Hepatocyte (in vitro differentiated cells): Measurements from ENCODE around the gene CRBN. TPM values are rescaled to one million over a fixed set of nuclear protein-coding genes. Genes with fewer than 3 reads are reported as not detected.
A peak's percentile ranks its signal among the peaks of the same experiment; 100 is the strongest.

ENCODE experiments used
- DNase-seq: peaks from one replicate; pipeline ENCODE4 v3.0.0-alpha.2; 2016; ENCODE audit warnings: low spot score
- H2AFZ ChIP-seq: fragments of 200-600 bp; sonication (generic); 2 replicates; pipeline ENCODE4 v1.6.0; 2016; ENCODE audit warnings: antibody characterized with exemption, mild to moderate bottlenecking
- H3K27ac ChIP-seq: fragments of 200-600 bp; sonication (generic); 2 replicates; pipeline ENCODE4 v1.5.1; 2016; ENCODE audit warnings: mild to moderate bottlenecking
- H3K27me3 ChIP-seq: fragments of 200-600 bp; sonication (generic); 2 replicates; pipeline ENCODE4 v1.6.1; 2016
- H3K36me3 ChIP-seq: fragments of 200-600 bp; sonication (generic); replicated peaks from 2 replicates; pipeline ENCODE4 v1.5.1; 2016; ENCODE audit warnings: low read depth; ENCODE audit not compliant: insufficient read depth
- H3K4me1 ChIP-seq: fragments of 200-600 bp; sonication (generic); 2 replicates; pipeline ENCODE4 v1.5.1; 2016; ENCODE audit warnings: mild to moderate bottlenecking, moderate library complexity; ENCODE audit not compliant: insufficient read depth
- H3K4me2 ChIP-seq: fragments of 200-600 bp; sonication (generic); 2 replicates; pipeline ENCODE4 v1.6.0; 2016
- H3K4me3 ChIP-seq: fragments of 200-600 bp; sonication (generic); 2 replicates; pipeline ENCODE4 v1.5.1; 2016; ENCODE audit warnings: mild to moderate bottlenecking
- H3K79me2 ChIP-seq: fragments of 200-600 bp; sonication (generic); 2 replicates; pipeline ENCODE4 v1.6.0; 2017; ENCODE audit warnings: mild to moderate bottlenecking
- H3K9me2 ChIP-seq: fragments of 200-600 bp; sonication (generic); replicated peaks from 2 replicates; pipeline ENCODE4 v1.6.0; 2017; ENCODE audit warnings: mild to moderate bottlenecking; ENCODE audit not compliant: insufficient read depth
- H3K9me3 ChIP-seq: fragments of 200-600 bp; sonication (generic); 2 replicates; pipeline ENCODE4 v1.5.1; 2016; ENCODE audit warnings: low read depth, mild to moderate bottlenecking
- H4K20me1 ChIP-seq: fragments of 200-600 bp; sonication (generic); 2 replicates; pipeline ENCODE4 v1.6.0; 2016; ENCODE audit warnings: mild to moderate bottlenecking; ENCODE audit not compliant: insufficient read depth, poor library complexity, severe bottlenecking
- CTCF ChIP-seq: fragments of 200-600 bp; sonication (generic); IDR thresholded peaks from 2 replicates; pipeline ENCODE4 v1.5.1; 2016; ENCODE audit warnings: antibody characterized with exemption, mild to moderate bottlenecking; ENCODE audit not compliant: poor library complexity
- EZH2 ChIP-seq: fragments of 200-600 bp; sonication (generic); IDR thresholded peaks from 2 replicates; pipeline ENCODE4 v1.6.1; 2016; ENCODE audit warnings: antibody characterized with exemption, mild to moderate bottlenecking, borderline replicate concordance
- EZH2phosphoT487 ChIP-seq: fragments of 200-600 bp; sonication (generic); IDR thresholded peaks from one replicate; pipeline ENCODE4 v1.6.1; 2018; ENCODE audit warnings: antibody characterized with exemption, mild to moderate bottlenecking, low read depth, moderate library complexity; ENCODE audit not compliant: unreplicated experiment, severe bottlenecking
- WGBS: methylation state at CpG from one replicate; pipeline ENCODE4 v1.1.6; 2016; ENCODE audit warnings: low lambda C conversion rate; ENCODE audit errors: missing lambda C conversion rate; 5-methylcytosine and 5-hydroxymethylcytosine counted together
- polyA plus RNA-seq: library from polyadenylated mRNA; unstranded; fragments of >200 nt; fragmentation: Nextera tagmentation; extraction: Ambion mirVana; gene quantifications from 2 replicates; pipeline ENCODE4 v1.2.1, GENCODE V29; 2016
- total RNA-seq: library from RNA; depleted of rRNA; stranded (reverse); fragments of >200 nt; gene quantifications from 2 replicates; pipeline ENCODE4 v1.2.3, GENCODE V29; 2014

The CRBN gene
- total and polyA plus RNA-seq, 2 experiments from 2014 or later: 29.8 to 62.7 TPM

GRCh38 chr3:3113042-3113709 is 66.3 kb downstream of the CRBN start:
- no peak for DNase-seq
- H3K36me3 ChIP-seq: no peaks in the 10 kb centered on the region
- H2AFZ ChIP-seq: no peak overlapping the region
- H3K9me2 ChIP-seq: no peaks in the 10 kb centered on the region
- H3K27ac ChIP-seq: no peak overlapping the region
- no peaks in the 10 kb centered on the region for H3K79me2 ChIP-seq
- H3K4me1 ChIP-seq: no peaks in the 10 kb centered on the region
- no peaks in the 10 kb centered on the region for H3K27me3 ChIP-seq
- H4K20me1 ChIP-seq: no peaks in the 10 kb centered on the region
- no peaks in the 10 kb centered on the region for H3K9me3 ChIP-seq
- WGBS: 66% methylated on average over 4 of the region's 4 CpGs
- H3K4me3 ChIP-seq: no peak overlapping the region
- no peak for TF ChIP-seq CTCF
- TF ChIP-seq EZH2: no peak
- no peak overlapping the region for H3K4me2 ChIP-seq

GRCh38 chr3:3110749-3111361 is 68.6 kb downstream of the CRBN start:
- no peaks in the 10 kb centered on the region for H4K20me1 ChIP-seq
- H3K4me1 ChIP-seq: no peaks in the 10 kb centered on the region
- TF ChIP-seq CTCF (no peak), EZH2 (no peak), EZH2phosphoT487 (no peak)
- peak overlapping the region; percentile 33 for H2AFZ ChIP-seq
- no peak overlapping the region for H3K27ac ChIP-seq
- H3K4me2 ChIP-seq: no peak overlapping the region
- no peaks in the 10 kb centered on the region for H3K9me2 ChIP-seq
- H3K79me2 ChIP-seq: no peaks in the 10 kb centered on the region
- H3K4me3 ChIP-seq: no peak overlapping the region
- no peak for DNase-seq
- no peaks in the 10 kb centered on the region for H3K36me3 ChIP-seq
- 64% methylated on average over 7 of the region's 7 CpGs for whole genome bisulfite sequencing
- no peaks in the 10 kb centered on the region for H3K9me3 ChIP-seq
- H3K27me3 ChIP-seq: no peaks in the 10 kb centered on the region

- Histone ChIP-seq H3K4me2 (peak within 1 kb of the TSS; percentile 64), H3K9me2 (no peaks in the 10 kb centered on the region), H3K36me3 (no peaks in the 10 kb centered on the region), H3K4me3 (no peak within 1 kb of the TSS), H2AFZ (peak within 1 kb of the TSS; percentile 33), H3K9me3 (no peaks in the 10 kb centered on the region), H4K20me1 (no peaks in the 10 kb centered on the region), H3K27me3 (no peaks in the 10 kb centered on the region), H3K79me2 (no peaks in the 10 kb centered on the region), H3K27ac (no peak within 1 kb of the TSS), H3K4me1 (no peaks in the 10 kb centered on the region)
- DNase-seq: peak; percentile 41
- TF ChIP-seq EZH2: no peak
- 35% methylated on average over 4 of the region's 4 CpGs for WGBS
These were observed 69.2 kb downstream of the CRBN start, which contains the start of gene IL5RA for GRCh38 chr3:3110299-3110630. Gene IL5RA, minus strand, starts transcription at chr3:3110374. Its CDS starts 5,390 bp downstream, at chr3:3104984.

- Histone ChIP-seq H3K36me3 (no peaks in the 10 kb centered on the region), H3K9me2 (no peaks in the 10 kb centered on the region), H4K20me1 (no peaks in the 10 kb centered on the region), H2AFZ (peak overlapping the region; percentile 33), H3K4me3 (no peak overlapping the region), H3K27me3 (no peaks in the 10 kb centered on the region), H3K9me3 (no peaks in the 10 kb centered on the region), H3K27ac (no peak overlapping the region), H3K4me1 (no peaks in the 10 kb centered on the region), H3K4me2 (peak overlapping the region; percentile 64), H3K79me2 (no peaks in the 10 kb centered on the region)
- 33% methylated on average over 11 of the region's 11 CpGs for WGBS
- DNase-seq: peak; percentile 8
- TF ChIP-seq CTCF: no peak
- no peak for TF ChIP-seq EZH2
These were observed 69.8 kb downstream of the CRBN start for GRCh38 chr3:3109407-3110298.
